HG02885 (cell line): Measurements from ENCODE around the gene NCOA5.

ENCODE experiments used
- ATAC-seq: cut with Tn5 transposase; IDR thresholded peaks from one replicate; pipeline ENCODE4 v1.9.1; 2021; ENCODE audit warnings: mild to moderate bottlenecking; ENCODE audit not compliant: unreplicated experiment, poor library complexity

The NCOA5 gene

GRCh38 chr20:46049190-46049589, 40.6 kb downstream of the NCOA5 start:
- no peak for ATAC-seq

GRCh38 chr20:46047821-46048220, 41.9 kb downstream of the NCOA5 start:
- ATAC-seq = no peak

- no peak for ATAC-seq
Observed at GRCh38 chr20:46046588-46047310, 43.0 kb downstream of the NCOA5 start.

GRCh38 chr20:46044896-46045295, 44.9 kb downstream of the NCOA5 start:
- no peak for ATAC-seq

- ATAC-seq = no peak
Observed at GRCh38 chr20:46043556-46043955, 46.2 kb downstream of the NCOA5 start.

GRCh38 chr20:46040902-46041535, 48.7 kb downstream of the NCOA5 start:
- ATAC-seq = no peak

GRCh38 chr20:46037036-46037435, 52.7 kb downstream of the NCOA5 start:
- no peak for ATAC-seq

GRCh38 chr20:46036370-46036769, 53.4 kb downstream of the NCOA5 start:
- no peak for ATAC-seq

GRCh38 chr20:46035713-46036112, 54.0 kb downstream of the NCOA5 start:
- ATAC-seq = no peak

- ATAC-seq = no peak
Observed at GRCh38 chr20:46035253-46035652, 54.5 kb downstream of the NCOA5 start.

- no peak for ATAC-seq
Observed at GRCh38 chr20:46034039-46034438, 55.7 kb downstream of the NCOA5 start.

- no peak for ATAC-seq
Observed at GRCh38 chr20:46031701-46032254, 58.0 kb downstream of the NCOA5 start.

GRCh38 chr20:46031014-46031569, 58.7 kb downstream of the NCOA5 start:
- ATAC-seq = no peak

GRCh38 chr20:46030284-46031013, 59.3 kb downstream of the NCOA5 start:
- ATAC-seq = no peak

- no peak for ATAC-seq
Observed at GRCh38 chr20:46028772-46029371, 60.9 kb downstream of the NCOA5 start, which contains the start of gene SLC12A5. Gene SLC12A5, plus strand, starts transcription at chr20:46029215. Its CDS starts 130 bp downstream, at chr20:46029345.

GRCh38 chr20:46028110-46028509, 61.7 kb downstream of the NCOA5 start:
- no peak for ATAC-seq

GRCh38 chr20:46027245-46027853, 62.4 kb downstream of the NCOA5 start:
- no peak for ATAC-seq

GRCh38 chr20:46025376-46025783, 64.4 kb downstream of the NCOA5 start:
- ATAC-seq = no peak

GRCh38 chr20:46023999-46024398, 65.8 kb downstream of the NCOA5 start:
- ATAC-seq = no peak

GRCh38 chr20:46023148-46023484, 66.6 kb downstream of the NCOA5 start:
- no peak for ATAC-seq
